Measurements from ENCODE around the gene HDAC9. TPM values are rescaled to one million over a fixed set of nuclear protein-coding genes. Genes with fewer than 3 reads are reported as not detected.

Gene HDAC9
- total and polyA plus RNA-seq, 2 of the 13 experiments (the other 11 are each of a cell fraction or from before 2014, with no cell fraction given), result 0.05 to 0.07 TPM

GRCh38 chr7:18889436-18889835, 393.9 kb downstream of the HDAC9 start:
- H3K36me3 ChIP-seq (replicated peaks in 1 of 2; ENCODE audit: control insufficient read depth in 1 of 2, insufficient read depth in 2 of 2, low read length in 2 of 2), result no peaks in the 10 kb centered on the region
- CTCF ChIA-PET (ENCODE audit: low intra/inter-chr PET ratio, low total read pairs), result no interaction called here
- H3K4me1 ChIP-seq (ENCODE audit: insufficient read depth, low read length), result no peaks in the 10 kb centered on the region
- no peak overlapping the region for H3K4me3 ChIP-seq (replicated peaks in 1 of 3; ENCODE audit: insufficient read depth in 1 of 3, low read depth in 2 of 3, low read length in 3 of 3)
- intact Hi-C loops (cut with micrococcal nuclease; ENCODE audit: unreplicated experiment), result no loop called here
- no peak overlapping the region for H2AFZ ChIP-seq (ENCODE audit: low read length)
- H3K9me3 ChIP-seq (ENCODE audit: low read length), result peaks cover 80% of the 10 kb centered on the region
- in situ Hi-C loops (cut with HindIII; ENCODE audit: extremely low pct_ligation_motif_present, low pct_unique_long_range_greater_than_20kb), result no loop called here
- WGBS (ENCODE audit: low lambda C conversion rate), result 0% methylated on average over 1 of the region's 1 CpG
- H3K9ac ChIP-seq (ENCODE audit: insufficient read depth, low read depth, low read length), result no peak overlapping the region
- no peak for FAIRE-seq
- no peak for DNase-seq (ENCODE audit: low spot score)
- no peaks in the 10 kb centered on the region for H3K27me3 ChIP-seq (ENCODE audit: control insufficient read depth in 1 of 2, insufficient read depth in 2 of 2, low read length in 2 of 2)
- H4K20me1 ChIP-seq (ENCODE audit: insufficient read depth, low read length), result no peaks in the 10 kb centered on the region
- BruUV-seq (replicated peaks), result no TSS peak
- no peaks in the 10 kb centered on the region for H3K79me2 ChIP-seq (ENCODE audit: insufficient read depth, low read length)
- no peak for ATAC-seq
- no peak overlapping the region for H3K4me2 ChIP-seq (ENCODE audit: low read depth, low read length)
- POLR2A ChIA-PET, result no interaction called here
- TF ChIP-seq ZNF276 (CRISPR knock-in tag; IDR thresholded peaks at IDR 0.05; ENCODE audit: low read depth), result no peak
- no peak overlapping the region for H3K27ac ChIP-seq (ENCODE audit: extremely low read length, insufficient read depth, low read length)

GRCh38 chr7:18890134-18890533, 394.6 kb downstream of the HDAC9 start:
- no peaks in the 10 kb centered on the region for H3K4me1 ChIP-seq (ENCODE audit: insufficient read depth, low read length)
- H3K9ac ChIP-seq (ENCODE audit: insufficient read depth, low read depth, low read length), result no peak overlapping the region
- no peak overlapping the region for H2AFZ ChIP-seq (ENCODE audit: low read length)
- DNase-seq (ENCODE audit: low spot score) (no peak), ATAC-seq (no peak), FAIRE-seq (no peak)
- ChIA-PET CTCF (ENCODE audit: low intra/inter-chr PET ratio, low total read pairs) (no interaction called here), POLR2A (no interaction called here)
- BruUV-seq (replicated peaks), result no TSS peak
- no peak overlapping the region for H3K4me2 ChIP-seq (ENCODE audit: low read depth, low read length)
- 0% methylated on average over 2 of the region's 2 CpGs for WGBS (ENCODE audit: low lambda C conversion rate)
- no peaks in the 10 kb centered on the region for H3K79me2 ChIP-seq (ENCODE audit: insufficient read depth, low read length)
- intact Hi-C loops (cut with micrococcal nuclease; ENCODE audit: unreplicated experiment), result no loop called here
- H3K9me3 ChIP-seq (ENCODE audit: low read length), result peaks cover 76% of the 10 kb centered on the region
- no peaks in the 10 kb centered on the region for H3K27me3 ChIP-seq (ENCODE audit: control insufficient read depth in 1 of 2, insufficient read depth in 2 of 2, low read length in 2 of 2)
- in situ Hi-C loops (cut with HindIII; ENCODE audit: extremely low pct_ligation_motif_present, low pct_unique_long_range_greater_than_20kb), result no loop called here
- no peaks in the 10 kb centered on the region for H4K20me1 ChIP-seq (ENCODE audit: insufficient read depth, low read length)
- no peak overlapping the region for H3K27ac ChIP-seq (ENCODE audit: extremely low read length, insufficient read depth, low read length)
- no peaks in the 10 kb centered on the region for H3K36me3 ChIP-seq (replicated peaks in 1 of 2; ENCODE audit: control insufficient read depth in 1 of 2, insufficient read depth in 2 of 2, low read length in 2 of 2)
- no peak overlapping the region for H3K4me3 ChIP-seq (replicated peaks in 1 of 3; ENCODE audit: insufficient read depth in 1 of 3, low read depth in 2 of 3, low read length in 3 of 3)
- TF ChIP-seq HMGXB4 (CRISPR knock-in tag; IDR thresholded peaks at IDR 0.05; ENCODE audit: borderline replicate concordance in 1 of 2, low read depth in 1 of 2) (no peak), ATF4 (CRISPR knock-in tag; IDR thresholded peaks at IDR 0.05) (no peak)
